ENCODE data around the gene OR2A14. TPM values are rescaled to one million over a fixed set of nuclear protein-coding genes. Genes with fewer than 3 reads are reported as not detected.
"Not testable (repeated sequence)": the region's sequence is repeated elsewhere in the genome, so short reads cannot be mapped to it uniquely, and the experiment has no call there.

OR2A14 gene
- total RNA-seq, 4 donors from 2014 or later: not detected

DNA sequence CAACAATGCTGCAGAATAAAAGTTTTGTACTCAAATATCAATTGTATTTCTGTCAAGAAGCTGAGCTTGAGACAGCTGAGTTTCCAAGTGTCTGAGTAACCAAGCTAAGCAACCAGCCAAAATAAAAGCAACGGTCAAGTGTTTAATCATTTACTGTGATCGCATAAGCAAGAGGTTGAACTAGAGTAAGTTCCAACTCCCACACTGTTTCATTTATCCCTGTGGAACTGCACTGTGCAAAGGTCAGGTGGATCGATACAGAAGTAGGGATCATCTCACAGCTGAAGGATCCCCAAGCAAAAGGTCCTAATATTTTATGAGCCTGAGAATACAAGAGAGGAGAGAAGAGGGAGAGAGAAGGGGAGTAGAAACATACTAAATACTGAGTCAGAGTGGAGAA is 21.4 kb downstream of the OR2A14 start:
- Histone ChIP-seq H3K27me3 (no peaks in the 10 kb centered on the region), H3K9me3 (peaks cover 0 to 28% (median 15%) of the 10 kb centered on the region in 3 donors), H3K27ac (no peak overlapping the region), H3K36me3 (no peaks in the 10 kb centered on the region), H3K4me1 (no peaks in the 10 kb centered on the region), H3K4me3 (no peak overlapping the region)
- WGBS, 2 donors: 91 to 94% methylated on average over 2 to 3 of the region's 3 CpGs
- intact Hi-C loops (cut with DNase I): no loop called here
- DNase-seq: no peak
- no peak for TF ChIP-seq CTCF (IDR thresholded peaks at IDR 0.05)
- no peak for TF ChIP-seq POLR2A (IDR thresholded peaks at IDR 0.05)

DNA sequence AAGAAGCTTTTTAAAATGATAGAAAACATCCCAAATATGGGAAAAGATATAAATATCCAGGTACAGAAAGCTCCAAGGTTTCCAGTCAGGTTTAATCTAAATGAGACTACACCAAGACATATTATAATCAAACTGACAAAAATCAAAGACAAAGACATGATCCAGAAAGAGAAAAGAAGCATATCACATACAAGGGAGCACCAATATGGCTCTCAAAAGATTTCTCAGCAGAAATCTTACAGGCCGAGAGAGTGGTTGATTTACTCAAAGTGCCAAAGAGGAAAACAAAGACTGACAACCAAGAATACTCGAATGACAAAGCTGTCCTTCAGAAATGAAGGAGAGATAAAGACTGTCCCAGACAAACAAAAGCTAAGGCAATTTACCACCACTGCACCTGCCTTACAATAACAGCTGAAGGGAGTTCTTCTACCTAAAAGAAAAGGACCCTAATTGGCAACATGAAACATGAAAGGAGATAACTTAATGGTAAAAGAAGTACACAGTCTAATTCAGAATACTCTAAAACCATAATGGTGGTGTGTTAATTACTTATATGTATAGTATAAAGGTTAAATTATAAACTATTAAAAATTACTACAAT is 25.4 kb downstream of the OR2A14 start:
- intact Hi-C loops (cut with DNase I): no loop called here
- H3K4me1 ChIP-seq: no peaks in the 10 kb centered on the region
- no peak for DNase-seq
- peaks cover 0 to 28% (median 15%) of the 10 kb centered on the region in 3 donors for H3K9me3 ChIP-seq
- no peaks in the 10 kb centered on the region for H3K27me3 ChIP-seq
- H3K4me3 ChIP-seq: no peak overlapping the region
- 67 to 76% methylated on average over 2 of the region's 2 CpGs for WGBS, 2 donors
- no peak overlapping the region for H3K27ac ChIP-seq
- TF ChIP-seq POLR2A (IDR thresholded peaks at IDR 0.05) (no peak), CTCF (IDR thresholded peaks at IDR 0.05) (no peak)
- H3K36me3 ChIP-seq: no peaks in the 10 kb centered on the region

DNA sequence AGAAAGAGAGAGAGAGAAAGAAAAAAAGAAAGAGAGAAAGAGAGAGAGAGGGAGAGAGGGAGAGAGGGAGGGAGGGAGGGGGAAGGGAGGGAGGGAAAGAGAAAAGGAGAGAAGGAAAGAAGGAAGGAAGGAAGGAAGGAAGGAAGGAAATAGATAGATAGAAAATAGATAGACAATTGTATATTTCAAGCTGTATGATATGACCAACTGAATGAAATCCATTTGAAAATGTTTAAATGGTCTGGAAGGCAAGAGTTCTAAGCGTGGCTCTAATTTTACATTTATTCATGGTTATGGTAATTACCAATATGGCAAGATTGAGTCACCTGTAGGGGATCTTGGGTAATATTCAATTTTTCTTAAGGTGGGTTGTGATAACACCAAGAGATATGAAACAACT is 35.9 kb downstream of the OR2A14 start:
- Histone ChIP-seq H3K4me3 (no peak overlapping the region), H3K27ac (no peak overlapping the region), H3K4me1 (no peaks in the 10 kb centered on the region), H3K36me3 (no peaks in the 10 kb centered on the region), H3K27me3 (no peaks in the 10 kb centered on the region), H3K9me3 (no peaks in the 10 kb centered on the region)
- intact Hi-C loops (cut with DNase I): no loop called here
- DNase-seq: no peak
- 87 to 100% methylated on average over 1 of the region's 1 CpG for WGBS, 2 donors
- no peak for TF ChIP-seq CTCF (IDR thresholded peaks at IDR 0.05)

GRCh38 chr7:144164784-144165183 is 41.8 kb downstream of the OR2A14 start:
- WGBS, 2 donors: 73 to 74% methylated on average over 2 of the region's 2 CpGs

GRCh38 chr7:144171594-144172350 is 48.8 kb downstream of the OR2A14 start:
- H3K4me1 ChIP-seq; H3K4me3 ChIP-seq; H3K9me3 ChIP-seq; H3K36me3 ChIP-seq; H3K27me3 ChIP-seq; intact Hi-C loops (cut with DNase I); DNase-seq; H3K27ac ChIP-seq: not testable (repeated sequence)
- WGBS, 2 donors: 66 to 68% methylated on average over 3 to 4 of the region's 4 CpGs

More at GRCh38 chr7:144164784-144165183, 41.8 kb downstream of the OR2A14 start:
- Histone ChIP-seq H3K27ac (no peak overlapping the region), H3K4me3 (no peak overlapping the region), H3K36me3 (no peaks in the 10 kb centered on the region), H3K4me1 (no peaks in the 10 kb centered on the region), H3K9me3 (no peaks in the 10 kb centered on the region), H3K27me3 (no peaks in the 10 kb centered on the region)
- TF ChIP-seq POLR2A (IDR thresholded peaks at IDR 0.05) (no peak), CTCF (IDR thresholded peaks at IDR 0.05) (no peak)
- DNase-seq: no peak
- intact Hi-C loops (cut with DNase I): no loop called here
